WTC11 (cell line): ENCODE measurements around the gene PHF1. TPM values are rescaled to one million over a fixed set of nuclear protein-coding genes. Genes with fewer than 3 reads are reported as not detected.

ENCODE experiments used
- ATAC-seq: fragments of 200-7000 bp; cut with Tn5 transposase; 2 replicates; pipeline ENCODE4 v1.10.0; 2021; ENCODE audit warnings: mild to moderate bottlenecking, moderate library complexity
- CTCF ChIA-PET: fragments of 300-600 bp; sonication (Branson Sonifier 250); formaldehyde crosslinking; loops from one replicate; lab custom pipeline; 2021; ENCODE audit warnings: antibody characterized with exemption; lab: Charles Lee
- POLR2A ChIA-PET: fragments of 350-600 bp; sonication (Branson Sonifier 250); formaldehyde crosslinking; loops from one replicate; lab custom pipeline; 2021; ENCODE audit warnings: antibody characterized with exemption; lab: Charles Lee
- DNase-seq: peaks from one replicate; pipeline ENCODE4 v3.0.0; 2021; ENCODE audit warnings: low spot score
- H3K27ac Mint-ChIP-seq: 2 replicates; pipeline ENCODE4 v1.8.0; 2021; ENCODE audit warnings: mixed read lengths
- H3K27me3 Mint-ChIP-seq: 2 replicates; pipeline ENCODE4 v1.8.0; 2021; ENCODE audit warnings: low read depth, mild to moderate bottlenecking, moderate library complexity, mixed read lengths
- H3K36me3 Mint-ChIP-seq: 2 replicates; pipeline ENCODE4 v1.8.0; 2021; ENCODE audit warnings: mixed read lengths
- H3K4me1 Mint-ChIP-seq: 2 replicates; pipeline ENCODE4 v1.8.0; 2022; ENCODE audit warnings: mixed read lengths
- H3K4me3 Mint-ChIP-seq: 2 replicates; pipeline ENCODE4 v1.8.0; 2021; ENCODE audit warnings: mild to moderate bottlenecking, moderate library complexity, mixed read lengths
- H3K9me3 Mint-ChIP-seq: 2 replicates; pipeline ENCODE4 v1.8.0; 2021; ENCODE audit warnings: mixed read lengths
- ATF1 ChIP-seq: sonication (generic); formaldehyde crosslinking; IDR thresholded peaks from 2 replicates; pipeline ENCODE4 v1.8.1; 2023; ENCODE audit warnings: mild to moderate bottlenecking, moderate library complexity, missing genetic modification reagents
- FOXJ3 ChIP-seq: sonication (generic); formaldehyde crosslinking; IDR thresholded peaks from 2 replicates; pipeline ENCODE4 v1.9.0; 2021; ENCODE audit warnings: missing genetic modification reagents, mild to moderate bottlenecking, borderline replicate concordance
- FOXK1 ChIP-seq: sonication (generic); formaldehyde crosslinking; IDR thresholded peaks from 2 replicates; pipeline ENCODE4 v1.8.0; 2022; ENCODE audit warnings: mild to moderate bottlenecking, moderate library complexity, missing genetic modification reagents
- GRHL2 ChIP-seq: fragments of 250-450 bp; sonication (Bioruptor Pico); IDR thresholded peaks from 2 replicates; pipeline ENCODE4 v1.8.0; 2022; ENCODE audit warnings: mild to moderate bottlenecking, moderate library complexity; ENCODE audit not compliant: insufficient replicate concordance, severe bottlenecking
- MYBL2 ChIP-seq: sonication (generic); formaldehyde crosslinking; IDR thresholded peaks from 2 replicates; pipeline ENCODE4 v1.8.1; 2023; ENCODE audit warnings: mild to moderate bottlenecking, moderate library complexity, missing genetic modification reagents
- NFE2L1 ChIP-seq: sonication (generic); formaldehyde crosslinking; IDR thresholded peaks from 2 replicates; pipeline ENCODE4 v1.8.1; 2023; ENCODE audit warnings: missing genetic modification reagents
- NFYB ChIP-seq: sonication (generic); formaldehyde crosslinking; conservative IDR thresholded peaks from 2 replicates; pipeline ENCODE4 v1.8.0; 2022; ENCODE audit warnings: low read depth, missing genetic modification reagents
- SMAD3 ChIP-seq: sonication (generic); formaldehyde crosslinking; IDR thresholded peaks from 2 replicates; pipeline ENCODE4 v1.8.0; 2022; ENCODE audit warnings: missing genetic modification reagents, mild to moderate bottlenecking, borderline replicate concordance
- SP1 ChIP-seq: sonication (generic); formaldehyde crosslinking; conservative IDR thresholded peaks from 2 replicates; pipeline ENCODE4 v1.8.1; 2022; ENCODE audit warnings: missing genetic modification reagents
- total RNA-seq: library from RNA; stranded (reverse); gene quantifications from 3 replicates; pipeline ENCODE4 v1.2.3, GENCODE V29; 2021
- TF ChIP-seq, protein P1 (sequence below): sonication (generic); formaldehyde crosslinking; IDR thresholded peaks from 2 replicates; pipeline ENCODE4 v1.8.1; 2022; ENCODE audit warnings: mild to moderate bottlenecking, moderate library complexity, missing genetic modification reagents
- TF ChIP-seq, protein P2 (sequence below): fragments of 250-450 bp; sonication (Bioruptor Pico); IDR thresholded peaks from 2 replicates; pipeline ENCODE4 v1.9.0; 2021; ENCODE audit warnings: mild to moderate bottlenecking
- TF ChIP-seq, protein P3 (sequence below): sonication (generic); formaldehyde crosslinking; IDR thresholded peaks from 2 replicates; pipeline ENCODE4 v1.8.1; 2023; ENCODE audit warnings: mild to moderate bottlenecking, missing genetic modification reagents, moderate library complexity
- TF ChIP-seq, protein P4 (sequence below): fragments of 250-450 bp; sonication (Bioruptor Pico); IDR thresholded peaks from 2 replicates; pipeline ENCODE4 v1.9.0; 2021; ENCODE audit warnings: moderate library complexity, mild to moderate bottlenecking, inconsistent platforms, borderline replicate concordance
- TF ChIP-seq, protein P5 (sequence below): sonication (generic); formaldehyde crosslinking; IDR thresholded peaks from 2 replicates; pipeline ENCODE4 v1.8.1; 2023; ENCODE audit warnings: mild to moderate bottlenecking, missing genetic modification reagents
- TF ChIP-seq, protein P6 (sequence below): fragments of 250-450 bp; sonication (Bioruptor Pico); IDR thresholded peaks from 2 replicates; pipeline ENCODE4 v1.9.0; 2021; ENCODE audit warnings: mild to moderate bottlenecking, borderline replicate concordance
- TF ChIP-seq, protein P7 (sequence below): sonication (generic); formaldehyde crosslinking; conservative IDR thresholded peaks from 2 replicates; pipeline ENCODE4 v1.8.1; 2023; ENCODE audit warnings: mild to moderate bottlenecking, low read depth, missing genetic modification reagents, moderate library complexity

PHF1 gene
- total RNA-seq, 1 experiment from 2014 or later = 63.6 TPM

DNA sequence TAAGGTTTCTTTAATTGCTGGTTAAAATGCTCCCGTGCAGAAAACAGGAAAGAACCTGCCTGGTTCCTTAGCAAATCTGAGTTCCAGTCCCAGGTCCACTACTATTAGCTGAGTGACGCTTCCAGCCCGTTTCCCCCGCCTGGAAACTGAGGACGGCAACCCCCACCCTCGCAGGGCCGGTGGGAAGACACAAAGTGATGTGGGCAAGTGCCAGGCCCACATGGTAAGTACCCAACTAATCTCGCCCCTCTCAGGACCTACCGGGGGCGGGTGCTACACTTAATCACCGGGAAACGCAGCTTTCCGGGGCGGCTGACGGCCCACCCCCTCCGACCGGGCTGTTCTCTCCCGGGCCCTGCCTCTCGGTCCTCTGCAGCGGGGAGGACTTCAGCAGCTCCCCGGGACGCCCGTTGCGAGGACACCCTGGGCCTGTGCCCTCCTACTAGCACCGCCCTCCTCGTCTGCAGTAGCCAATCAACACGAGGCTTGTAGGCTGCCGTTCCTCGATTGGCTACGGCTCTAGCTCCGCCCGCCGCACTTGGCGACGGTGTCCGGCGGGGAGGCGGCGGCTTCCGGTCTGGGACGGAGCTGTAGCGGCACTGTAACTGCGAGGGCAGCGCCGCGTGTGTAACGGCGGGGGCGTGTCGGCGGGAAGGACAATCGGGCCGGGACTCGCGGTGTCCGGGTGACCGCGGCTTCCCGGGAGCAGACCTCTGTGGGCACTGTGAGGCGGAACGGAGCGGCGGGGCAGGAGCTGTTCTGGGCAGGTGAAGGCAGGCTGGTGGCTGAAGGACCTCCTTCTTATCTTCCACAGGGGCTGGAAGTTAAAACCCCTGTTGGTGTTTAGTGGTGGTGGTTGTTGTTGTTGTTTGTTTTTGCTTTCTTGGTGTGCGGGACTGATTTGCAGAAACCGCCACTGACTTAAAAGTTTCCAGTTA lies 43.5 kb downstream of the PHF1 start, which contains the start of gene ZBTB9 (continued):
- TF ChIP-seq GRHL2 (CRISPR knock-in tag) (no peak), NFE2L1 (CRISPR knock-in tag) (no peak; the same call in 1 of the 2 replicates)
- TF ChIP-seq, protein P1, sequence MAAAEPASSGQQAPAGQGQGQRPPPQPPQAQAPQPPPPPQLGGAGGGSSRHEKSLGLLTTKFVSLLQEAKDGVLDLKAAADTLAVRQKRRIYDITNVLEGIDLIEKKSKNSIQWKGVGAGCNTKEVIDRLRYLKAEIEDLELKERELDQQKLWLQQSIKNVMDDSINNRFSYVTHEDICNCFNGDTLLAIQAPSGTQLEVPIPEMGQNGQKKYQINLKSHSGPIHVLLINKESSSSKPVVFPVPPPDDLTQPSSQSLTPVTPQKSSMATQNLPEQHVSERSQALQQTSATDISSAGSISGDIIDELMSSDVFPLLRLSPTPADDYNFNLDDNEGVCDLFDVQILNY (CRISPR knock-in tag) = no peak; the same call in 1 of the 2 replicates

DNA sequence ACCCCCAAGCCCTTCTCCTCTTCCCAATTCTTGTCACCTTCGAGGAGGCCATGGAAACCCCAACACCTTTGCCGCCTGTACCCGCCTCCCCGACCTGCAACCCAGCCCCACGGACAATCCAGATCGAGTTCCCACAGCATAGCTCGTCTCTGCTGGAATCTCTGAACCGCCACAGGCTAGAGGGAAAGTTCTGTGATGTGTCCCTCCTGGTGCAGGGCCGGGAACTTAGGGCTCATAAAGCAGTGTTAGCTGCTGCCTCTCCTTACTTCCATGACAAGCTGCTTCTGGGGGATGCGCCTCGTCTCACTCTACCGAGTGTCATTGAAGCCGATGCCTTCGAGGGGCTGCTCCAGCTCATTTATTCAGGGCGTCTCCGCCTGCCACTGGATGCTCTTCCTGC lies 44.2 kb downstream of the PHF1 start:
- peak overlapping the region; percentile 72; the same call in 1 of the 2 replicates for H3K27ac Mint-ChIP-seq
- peak overlapping the region; percentile 92 for H3K4me3 Mint-ChIP-seq

DNA sequence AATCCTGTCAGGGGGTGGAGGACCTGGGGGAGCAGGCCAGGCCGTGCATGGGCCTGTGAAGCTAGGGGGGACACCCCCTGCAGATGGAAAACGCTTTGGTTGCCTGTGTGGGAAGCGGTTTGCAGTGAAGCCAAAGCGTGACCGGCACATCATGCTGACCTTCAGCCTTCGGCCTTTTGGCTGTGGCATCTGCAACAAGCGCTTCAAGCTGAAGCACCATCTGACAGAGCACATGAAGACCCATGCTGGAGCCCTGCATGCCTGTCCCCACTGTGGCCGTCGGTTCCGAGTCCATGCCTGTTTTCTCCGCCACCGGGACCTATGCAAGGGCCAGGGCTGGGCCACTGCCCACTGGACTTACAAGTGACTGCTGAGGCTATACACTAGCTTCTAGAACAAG lies 45.3 kb downstream of the PHF1 start:
- peak overlapping the region; percentile 92 for H3K4me3 Mint-ChIP-seq
- H3K27ac Mint-ChIP-seq = no peak overlapping the region
- peaks cover 17% of the 10 kb centered on the region for H3K4me1 Mint-ChIP-seq
- H3K9me3 Mint-ChIP-seq = 0 out of 2 replicates have a peak, but pooled peaks cover 3% of the 10 kb centered on the region
- ATAC-seq (no peak), DNase-seq (no peak)
- H3K36me3 Mint-ChIP-seq = peaks cover 19% of the 10 kb centered on the region
- CTCF ChIA-PET = interaction anchor here (2.8 kb wide), 1 partner anchor 123 kb away, joined by 14 read pairs; the partner anchor contains the start of gene BAK1
- peaks cover 14% of the 10 kb centered on the region for H3K27me3 Mint-ChIP-seq
- POLR2A ChIA-PET = no interaction called here
- TF ChIP-seq, protein P2, sequence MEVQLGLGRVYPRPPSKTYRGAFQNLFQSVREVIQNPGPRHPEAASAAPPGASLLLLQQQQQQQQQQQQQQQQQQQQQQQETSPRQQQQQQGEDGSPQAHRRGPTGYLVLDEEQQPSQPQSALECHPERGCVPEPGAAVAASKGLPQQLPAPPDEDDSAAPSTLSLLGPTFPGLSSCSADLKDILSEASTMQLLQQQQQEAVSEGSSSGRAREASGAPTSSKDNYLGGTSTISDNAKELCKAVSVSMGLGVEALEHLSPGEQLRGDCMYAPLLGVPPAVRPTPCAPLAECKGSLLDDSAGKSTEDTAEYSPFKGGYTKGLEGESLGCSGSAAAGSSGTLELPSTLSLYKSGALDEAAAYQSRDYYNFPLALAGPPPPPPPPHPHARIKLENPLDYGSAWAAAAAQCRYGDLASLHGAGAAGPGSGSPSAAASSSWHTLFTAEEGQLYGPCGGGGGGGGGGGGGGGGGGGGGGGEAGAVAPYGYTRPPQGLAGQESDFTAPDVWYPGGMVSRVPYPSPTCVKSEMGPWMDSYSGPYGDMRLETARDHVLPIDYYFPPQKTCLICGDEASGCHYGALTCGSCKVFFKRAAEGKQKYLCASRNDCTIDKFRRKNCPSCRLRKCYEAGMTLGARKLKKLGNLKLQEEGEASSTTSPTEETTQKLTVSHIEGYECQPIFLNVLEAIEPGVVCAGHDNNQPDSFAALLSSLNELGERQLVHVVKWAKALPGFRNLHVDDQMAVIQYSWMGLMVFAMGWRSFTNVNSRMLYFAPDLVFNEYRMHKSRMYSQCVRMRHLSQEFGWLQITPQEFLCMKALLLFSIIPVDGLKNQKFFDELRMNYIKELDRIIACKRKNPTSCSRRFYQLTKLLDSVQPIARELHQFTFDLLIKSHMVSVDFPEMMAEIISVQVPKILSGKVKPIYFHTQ (CRISPR knock-in tag) = no peak
- TF ChIP-seq SMAD3 = no peak
- TF ChIP-seq ATF1 = no peak
- TF ChIP-seq, protein P3, sequence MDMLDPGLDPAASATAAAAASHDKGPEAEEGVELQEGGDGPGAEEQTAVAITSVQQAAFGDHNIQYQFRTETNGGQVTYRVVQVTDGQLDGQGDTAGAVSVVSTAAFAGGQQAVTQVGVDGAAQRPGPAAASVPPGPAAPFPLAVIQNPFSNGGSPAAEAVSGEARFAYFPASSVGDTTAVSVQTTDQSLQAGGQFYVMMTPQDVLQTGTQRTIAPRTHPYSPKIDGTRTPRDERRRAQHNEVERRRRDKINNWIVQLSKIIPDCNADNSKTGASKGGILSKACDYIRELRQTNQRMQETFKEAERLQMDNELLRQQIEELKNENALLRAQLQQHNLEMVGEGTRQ (CRISPR knock-in tag) = no peak
- TF ChIP-seq FOXJ3 (CRISPR knock-in tag) = no peak
- TF ChIP-seq, protein P4, sequence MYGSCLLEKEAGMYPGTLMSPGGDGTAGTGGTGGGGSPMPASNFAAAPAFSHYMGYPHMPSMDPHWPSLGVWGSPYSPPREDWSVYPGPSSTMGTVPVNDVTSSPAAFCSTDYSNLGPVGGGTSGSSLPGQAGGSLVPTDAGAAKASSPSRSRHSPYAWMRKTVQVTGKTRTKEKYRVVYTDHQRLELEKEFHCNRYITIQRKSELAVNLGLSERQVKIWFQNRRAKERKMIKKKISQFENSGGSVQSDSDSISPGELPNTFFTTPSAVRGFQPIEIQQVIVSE = no peak
- TF ChIP-seq, protein P5, sequence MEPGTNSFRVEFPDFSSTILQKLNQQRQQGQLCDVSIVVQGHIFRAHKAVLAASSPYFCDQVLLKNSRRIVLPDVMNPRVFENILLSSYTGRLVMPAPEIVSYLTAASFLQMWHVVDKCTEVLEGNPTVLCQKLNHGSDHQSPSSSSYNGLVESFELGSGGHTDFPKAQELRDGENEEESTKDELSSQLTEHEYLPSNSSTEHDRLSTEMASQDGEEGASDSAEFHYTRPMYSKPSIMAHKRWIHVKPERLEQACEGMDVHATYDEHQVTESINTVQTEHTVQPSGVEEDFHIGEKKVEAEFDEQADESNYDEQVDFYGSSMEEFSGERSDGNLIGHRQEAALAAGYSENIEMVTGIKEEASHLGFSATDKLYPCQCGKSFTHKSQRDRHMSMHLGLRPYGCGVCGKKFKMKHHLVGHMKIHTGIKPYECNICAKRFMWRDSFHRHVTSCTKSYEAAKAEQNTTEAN = no peak
- TF ChIP-seq, protein P6, sequence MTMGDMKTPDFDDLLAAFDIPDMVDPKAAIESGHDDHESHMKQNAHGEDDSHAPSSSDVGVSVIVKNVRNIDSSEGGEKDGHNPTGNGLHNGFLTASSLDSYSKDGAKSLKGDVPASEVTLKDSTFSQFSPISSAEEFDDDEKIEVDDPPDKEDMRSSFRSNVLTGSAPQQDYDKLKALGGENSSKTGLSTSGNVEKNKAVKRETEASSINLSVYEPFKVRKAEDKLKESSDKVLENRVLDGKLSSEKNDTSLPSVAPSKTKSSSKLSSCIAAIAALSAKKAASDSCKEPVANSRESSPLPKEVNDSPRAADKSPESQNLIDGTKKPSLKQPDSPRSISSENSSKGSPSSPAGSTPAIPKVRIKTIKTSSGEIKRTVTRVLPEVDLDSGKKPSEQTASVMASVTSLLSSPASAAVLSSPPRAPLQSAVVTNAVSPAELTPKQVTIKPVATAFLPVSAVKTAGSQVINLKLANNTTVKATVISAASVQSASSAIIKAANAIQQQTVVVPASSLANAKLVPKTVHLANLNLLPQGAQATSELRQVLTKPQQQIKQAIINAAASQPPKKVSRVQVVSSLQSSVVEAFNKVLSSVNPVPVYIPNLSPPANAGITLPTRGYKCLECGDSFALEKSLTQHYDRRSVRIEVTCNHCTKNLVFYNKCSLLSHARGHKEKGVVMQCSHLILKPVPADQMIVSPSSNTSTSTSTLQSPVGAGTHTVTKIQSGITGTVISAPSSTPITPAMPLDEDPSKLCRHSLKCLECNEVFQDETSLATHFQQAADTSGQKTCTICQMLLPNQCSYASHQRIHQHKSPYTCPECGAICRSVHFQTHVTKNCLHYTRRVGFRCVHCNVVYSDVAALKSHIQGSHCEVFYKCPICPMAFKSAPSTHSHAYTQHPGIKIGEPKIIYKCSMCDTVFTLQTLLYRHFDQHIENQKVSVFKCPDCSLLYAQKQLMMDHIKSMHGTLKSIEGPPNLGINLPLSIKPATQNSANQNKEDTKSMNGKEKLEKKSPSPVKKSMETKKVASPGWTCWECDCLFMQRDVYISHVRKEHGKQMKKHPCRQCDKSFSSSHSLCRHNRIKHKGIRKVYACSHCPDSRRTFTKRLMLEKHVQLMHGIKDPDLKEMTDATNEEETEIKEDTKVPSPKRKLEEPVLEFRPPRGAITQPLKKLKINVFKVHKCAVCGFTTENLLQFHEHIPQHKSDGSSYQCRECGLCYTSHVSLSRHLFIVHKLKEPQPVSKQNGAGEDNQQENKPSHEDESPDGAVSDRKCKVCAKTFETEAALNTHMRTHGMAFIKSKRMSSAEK (CRISPR knock-in tag) = no peak

More for the DNA sequence above, 44.2 kb downstream of the PHF1 start:
- POLR2A ChIA-PET = interaction anchor here (0.7 to 1.8 kb wide), 4 partner anchors 18 to 36 kb away, joined by 3 to 26 read pairs (median 4); partner anchors contain the start of gene CUTA
- peaks cover 12% of the 10 kb centered on the region for H3K27me3 Mint-ChIP-seq
- H3K36me3 Mint-ChIP-seq = peaks cover 19% of the 10 kb centered on the region
- DNase-seq (no peak), ATAC-seq (no peak)
- TF ChIP-seq NFYB (CRISPR knock-in tag) (no peak), SP1 (no peak), MYBL2 (CRISPR knock-in tag) (no peak), FOXK1 (CRISPR knock-in tag) (no peak)
- TF ChIP-seq, protein P7, sequence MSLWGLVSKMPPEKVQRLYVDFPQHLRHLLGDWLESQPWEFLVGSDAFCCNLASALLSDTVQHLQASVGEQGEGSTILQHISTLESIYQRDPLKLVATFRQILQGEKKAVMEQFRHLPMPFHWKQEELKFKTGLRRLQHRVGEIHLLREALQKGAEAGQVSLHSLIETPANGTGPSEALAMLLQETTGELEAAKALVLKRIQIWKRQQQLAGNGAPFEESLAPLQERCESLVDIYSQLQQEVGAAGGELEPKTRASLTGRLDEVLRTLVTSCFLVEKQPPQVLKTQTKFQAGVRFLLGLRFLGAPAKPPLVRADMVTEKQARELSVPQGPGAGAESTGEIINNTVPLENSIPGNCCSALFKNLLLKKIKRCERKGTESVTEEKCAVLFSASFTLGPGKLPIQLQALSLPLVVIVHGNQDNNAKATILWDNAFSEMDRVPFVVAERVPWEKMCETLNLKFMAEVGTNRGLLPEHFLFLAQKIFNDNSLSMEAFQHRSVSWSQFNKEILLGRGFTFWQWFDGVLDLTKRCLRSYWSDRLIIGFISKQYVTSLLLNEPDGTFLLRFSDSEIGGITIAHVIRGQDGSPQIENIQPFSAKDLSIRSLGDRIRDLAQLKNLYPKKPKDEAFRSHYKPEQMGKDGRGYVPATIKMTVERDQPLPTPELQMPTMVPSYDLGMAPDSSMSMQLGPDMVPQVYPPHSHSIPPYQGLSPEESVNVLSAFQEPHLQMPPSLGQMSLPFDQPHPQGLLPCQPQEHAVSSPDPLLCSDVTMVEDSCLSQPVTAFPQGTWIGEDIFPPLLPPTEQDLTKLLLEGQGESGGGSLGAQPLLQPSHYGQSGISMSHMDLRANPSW (CRISPR knock-in tag) = no peak
- peaks cover 17% of the 10 kb centered on the region for H3K4me1 Mint-ChIP-seq
- CTCF ChIA-PET = interaction anchor here (0.9 to 2.8 kb wide), 8 partner anchors 15 to 330 kb away, joined by 3 to 14 read pairs (median 7); partner anchors contain the start of genes B3GALT4, BAK1 and CUTA
- 0 out of 2 replicates have a peak, but pooled peaks cover 3% of the 10 kb centered on the region for H3K9me3 Mint-ChIP-seq
